HG02623 (cell line): ENCODE measurements around the gene NCAM1.

Experiments
- ATAC-seq: cut with Tn5 transposase; IDR thresholded peaks from one replicate; pipeline ENCODE4 v1.9.1; 2021; ENCODE audit warnings: moderate library complexity; ENCODE audit not compliant: unreplicated experiment

Gene NCAM1

GRCh38 chr11:113166280-113166679, 205.1 kb downstream of the NCAM1 start:
- no peak for ATAC-seq

GRCh38 chr11:113167599-113167998, 206.4 kb downstream of the NCAM1 start:
- no peak for ATAC-seq

GRCh38 chr11:113168354-113169342, 207.4 kb downstream of the NCAM1 start:
- ATAC-seq = no peak

GRCh38 chr11:113172382-113172951, 211.2 kb downstream of the NCAM1 start:
- ATAC-seq = no peak

GRCh38 chr11:113173126-113173525, 211.9 kb downstream of the NCAM1 start:
- ATAC-seq = no peak

GRCh38 chr11:113174882-113175281, 213.7 kb downstream of the NCAM1 start:
- no peak for ATAC-seq

GRCh38 chr11:113176599-113177360, 215.6 kb downstream of the NCAM1 start:
- no peak for ATAC-seq

GRCh38 chr11:113177671-113178070, 216.5 kb downstream of the NCAM1 start:
- no peak for ATAC-seq

GRCh38 chr11:113178381-113179070, 217.3 kb downstream of the NCAM1 start:
- ATAC-seq = no peak

- ATAC-seq = no peak
These were observed 218.0 kb downstream of the NCAM1 start for GRCh38 chr11:113179181-113179704.

- ATAC-seq = no peak
These were observed 219.9 kb downstream of the NCAM1 start for GRCh38 chr11:113181094-113181493.

GRCh38 chr11:113182288-113182687, 221.1 kb downstream of the NCAM1 start:
- no peak for ATAC-seq

GRCh38 chr11:113184498-113184897, 223.3 kb downstream of the NCAM1 start:
- ATAC-seq = no peak

- no peak for ATAC-seq
These were observed 227.2 kb downstream of the NCAM1 start for GRCh38 chr11:113188371-113188834.

GRCh38 chr11:113189909-113190667, 228.9 kb downstream of the NCAM1 start:
- ATAC-seq = no peak

- no peak for ATAC-seq
These were observed 231.1 kb downstream of the NCAM1 start for GRCh38 chr11:113192121-113192925.

- ATAC-seq = no peak
These were observed 231.8 kb downstream of the NCAM1 start for GRCh38 chr11:113193016-113193415.

GRCh38 chr11:113193946-113194345, 232.7 kb downstream of the NCAM1 start:
- no peak for ATAC-seq

- ATAC-seq = no peak
These were observed 234.5 kb downstream of the NCAM1 start for GRCh38 chr11:113195728-113196127.
